IMR-90 (cell line): ENCODE data around the gene MYO1H.

ENCODE experiments used
- FOS ChIP-seq: fragments of 150-350 bp; IDR thresholded peaks from 2 replicates; pipeline ENCODE4 v1.6.1; 2016; ENCODE audit warnings: low read depth, low read length
- MAFK ChIP-seq: IDR thresholded peaks from 2 replicates; pipeline ENCODE4 v1.6.1; 2012; ENCODE audit warnings: low read depth, low read length, improper control_type of control experiment
- POLR2A ChIP-seq: IDR thresholded peaks from 2 replicates; pipeline ENCODE4 v1.6.1; 2012; ENCODE audit warnings: mild to moderate bottlenecking, low read depth, low read length
- RAD21 ChIP-seq: IDR thresholded peaks from 2 replicates; pipeline ENCODE4 v1.6.1; 2012; ENCODE audit warnings: low read length, improper control_type of control experiment
- RFX5 ChIP-seq: IDR thresholded peaks from 2 replicates; pipeline ENCODE4 v1.8.0; 2012; ENCODE audit warnings: low read depth, mild to moderate bottlenecking, low read length, moderate library complexity
- SMC3 ChIP-seq: fragments of 150-350 bp; IDR thresholded peaks from 2 replicates; pipeline ENCODE4 v1.6.1; 2016; ENCODE audit warnings: low read depth, mild to moderate bottlenecking, antibody characterized with exemption, low read length, moderate library complexity
- TF ChIP-seq, protein P1 (sequence below): conservative IDR thresholded peaks from 2 replicates; pipeline ENCODE4 v1.5.1; 2012; ENCODE audit warnings: mild to moderate bottlenecking, low read depth, low read length, improper control_type of control experiment
- TF ChIP-seq, protein P2 (sequence below): fragments of 150-350 bp; IDR thresholded peaks from 2 replicates; pipeline ENCODE4 v1.6.1; 2017; ENCODE audit warnings: mild to moderate bottlenecking, antibody characterized with exemption, low read length, low read depth

DNA sequence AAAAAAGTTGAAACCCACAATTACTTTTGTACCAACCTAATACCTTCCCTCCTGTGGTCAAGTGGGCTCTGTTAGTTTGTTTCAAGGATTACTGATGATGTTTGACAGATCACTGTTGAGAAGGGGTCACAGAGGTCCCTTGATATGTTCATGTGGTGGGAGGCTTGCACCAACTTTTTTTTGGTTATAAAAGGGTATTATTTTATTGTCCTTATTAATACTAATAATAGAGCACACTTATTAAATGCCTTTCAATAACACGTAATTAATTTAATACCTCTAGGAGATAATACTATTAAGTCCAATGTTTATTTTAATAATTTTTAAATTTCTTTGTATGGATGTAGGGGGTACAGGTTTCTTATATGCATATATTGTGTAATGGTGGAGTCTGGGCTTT, 134.2 kb downstream of the MYO1H start:
- TF ChIP-seq FOS (no peak), POLR2A (no peak), RFX5 (no peak), SMC3 (no peak), MAFK (no peak), RAD21 (no peak)
- TF ChIP-seq, protein P1, sequence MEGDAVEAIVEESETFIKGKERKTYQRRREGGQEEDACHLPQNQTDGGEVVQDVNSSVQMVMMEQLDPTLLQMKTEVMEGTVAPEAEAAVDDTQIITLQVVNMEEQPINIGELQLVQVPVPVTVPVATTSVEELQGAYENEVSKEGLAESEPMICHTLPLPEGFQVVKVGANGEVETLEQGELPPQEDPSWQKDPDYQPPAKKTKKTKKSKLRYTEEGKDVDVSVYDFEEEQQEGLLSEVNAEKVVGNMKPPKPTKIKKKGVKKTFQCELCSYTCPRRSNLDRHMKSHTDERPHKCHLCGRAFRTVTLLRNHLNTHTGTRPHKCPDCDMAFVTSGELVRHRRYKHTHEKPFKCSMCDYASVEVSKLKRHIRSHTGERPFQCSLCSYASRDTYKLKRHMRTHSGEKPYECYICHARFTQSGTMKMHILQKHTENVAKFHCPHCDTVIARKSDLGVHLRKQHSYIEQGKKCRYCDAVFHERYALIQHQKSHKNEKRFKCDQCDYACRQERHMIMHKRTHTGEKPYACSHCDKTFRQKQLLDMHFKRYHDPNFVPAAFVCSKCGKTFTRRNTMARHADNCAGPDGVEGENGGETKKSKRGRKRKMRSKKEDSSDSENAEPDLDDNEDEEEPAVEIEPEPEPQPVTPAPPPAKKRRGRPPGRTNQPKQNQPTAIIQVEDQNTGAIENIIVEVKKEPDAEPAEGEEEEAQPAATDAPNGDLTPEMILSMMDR = no peak
- TF ChIP-seq, protein P2, sequence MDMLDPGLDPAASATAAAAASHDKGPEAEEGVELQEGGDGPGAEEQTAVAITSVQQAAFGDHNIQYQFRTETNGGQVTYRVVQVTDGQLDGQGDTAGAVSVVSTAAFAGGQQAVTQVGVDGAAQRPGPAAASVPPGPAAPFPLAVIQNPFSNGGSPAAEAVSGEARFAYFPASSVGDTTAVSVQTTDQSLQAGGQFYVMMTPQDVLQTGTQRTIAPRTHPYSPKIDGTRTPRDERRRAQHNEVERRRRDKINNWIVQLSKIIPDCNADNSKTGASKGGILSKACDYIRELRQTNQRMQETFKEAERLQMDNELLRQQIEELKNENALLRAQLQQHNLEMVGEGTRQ = no peak
